Mesenchymal stem cell (in vitro differentiated cells and primary cell): ENCODE results near the gene PRKCSH.
"Not testable (repeated sequence)": the region's sequence is repeated elsewhere in the genome, so short reads cannot be mapped to it uniquely, and the experiment has no call there.

Experiments
- DNase-seq: peaks from one replicate; pipeline ENCODE4 v3.0.0-alpha.2; 2013
- H2AFZ ChIP-seq: one replicate; pipeline ENCODE4 v1.6.1; 2013; ENCODE audit warnings: low read depth, mild to moderate bottlenecking, control low read depth, inconsistent platforms, low read length, moderate library complexity
- H2AK5ac ChIP-seq: 2 replicates; pipeline ENCODE4 v1.6.1; 2013; ENCODE audit warnings: low read length, moderate library complexity, mild to moderate bottlenecking, inconsistent platforms; ENCODE audit not compliant: severe bottlenecking
- H2BK120ac ChIP-seq: one replicate; pipeline ENCODE4 v1.6.1; 2013; ENCODE audit warnings: low read depth, mild to moderate bottlenecking, inconsistent platforms, low read length, moderate library complexity
- H2BK12ac ChIP-seq, 2 experiments: one replicate each; pipeline ENCODE4 v1.6.1; 2013; ENCODE audit warnings: inconsistent platforms in 2 of 2, low read length in 2 of 2, mild to moderate bottlenecking in 2 of 2, moderate library complexity in 2 of 2, control low read depth in 1 of 2
- H2BK15ac ChIP-seq: one replicate; pipeline ENCODE4 v1.6.1; 2013; ENCODE audit warnings: mild to moderate bottlenecking, low read depth, inconsistent platforms; ENCODE audit not compliant: poor library complexity, severe bottlenecking
- H2BK5ac ChIP-seq: 2 replicates; pipeline ENCODE4 v1.6.1; 2013; ENCODE audit warnings: low read depth, mild to moderate bottlenecking, low read length, control low read depth, inconsistent platforms; ENCODE audit not compliant: poor library complexity, severe bottlenecking
- H3K14ac ChIP-seq, 2 experiments: one replicate each; pipeline ENCODE4 v1.6.1; 2013; ENCODE audit warnings: inconsistent platforms in 2 of 2, low read length in 2 of 2, control low read depth in 1 of 2, mild to moderate bottlenecking in 1 of 2, moderate library complexity in 1 of 2
- H3K18ac ChIP-seq, 2 experiments: one replicate each; pipeline ENCODE4 v1.6.1; 2013; ENCODE audit warnings: inconsistent platforms in 2 of 2, low read length in 2 of 2, control low read depth in 1 of 2, low read depth in 1 of 2, mild to moderate bottlenecking in 1 of 2
- H3K23ac ChIP-seq, 2 experiments: one replicate each; pipeline ENCODE4 v1.6.1; 2013; ENCODE audit warnings: inconsistent platforms in 2 of 2, low read length in 2 of 2, mild to moderate bottlenecking in 2 of 2, moderate library complexity in 2 of 2, control low read depth in 1 of 2
- H3K27ac ChIP-seq: 2 replicates; pipeline ENCODE4 v1.5.1; 2013; ENCODE audit warnings: mild to moderate bottlenecking, moderate library complexity, low read length, control low read depth, inconsistent platforms; ENCODE audit not compliant: poor library complexity, severe bottlenecking
- H3K27me3 ChIP-seq, 2 experiments: 2 replicates each; pipeline versions ENCODE4 v1.6.1 to v1.7.0; 2013; ENCODE audit warnings: low read length in 2 of 2, mild to moderate bottlenecking in 2 of 2, moderate library complexity in 2 of 2, control low read depth in 1 of 2, inconsistent platforms in 1 of 2; ENCODE audit not compliant: control insufficient read depth in 1 of 2, insufficient read depth in 1 of 2
- H3K36me3 ChIP-seq, 2 experiments: 2 replicates each; pipeline versions ENCODE4 v1.6.1 to v1.7.0; 2013; ENCODE audit warnings: low read length in 2 of 2, control low read depth in 1 of 2, inconsistent platforms in 1 of 2, low read depth in 1 of 2, mild to moderate bottlenecking in 1 of 2; ENCODE audit not compliant: insufficient read depth in 2 of 2, control insufficient read depth in 1 of 2
- H3K4ac ChIP-seq, 2 experiments: one replicate each; pipeline ENCODE4 v1.6.1; 2013; ENCODE audit warnings: inconsistent platforms in 2 of 2, low read length in 2 of 2, mild to moderate bottlenecking in 2 of 2, moderate library complexity in 2 of 2, control low read depth in 1 of 2, low read depth in 1 of 2
- H3K4me1 ChIP-seq: 2 replicates; pipeline ENCODE4 v1.6.1; 2013; ENCODE audit warnings: low read depth, low read length, control low read depth; ENCODE audit not compliant: control insufficient read depth, insufficient read depth
- H3K4me2 ChIP-seq: 2 replicates; pipeline ENCODE4 v1.6.1; 2013; ENCODE audit warnings: low read length, mild to moderate bottlenecking, inconsistent platforms; ENCODE audit not compliant: poor library complexity, severe bottlenecking
- H3K4me3 ChIP-seq, 2 experiments: 2 replicates each; pipeline versions ENCODE4 v1.5.1 to v1.7.0; 2013; ENCODE audit warnings: low read length in 2 of 2, mild to moderate bottlenecking in 2 of 2, control low read depth in 1 of 2, low read depth in 1 of 2; ENCODE audit not compliant: insufficient read depth in 1 of 2
- H3K79me1 ChIP-seq: replicated peaks from 2 replicates; pipeline ENCODE4 v1.6.1; 2013; ENCODE audit warnings: mild to moderate bottlenecking, control low read depth, low read length, inconsistent platforms; ENCODE audit not compliant: poor library complexity, severe bottlenecking
- H3K9ac ChIP-seq: 2 replicates; pipeline ENCODE4 v1.7.0; 2013; ENCODE audit warnings: mild to moderate bottlenecking, low read length, moderate library complexity
- H3K9me3 ChIP-seq: 2 replicates; pipeline ENCODE4 v1.7.0; 2013; ENCODE audit warnings: mild to moderate bottlenecking, low read length; ENCODE audit not compliant: control insufficient read depth
- H4K8ac ChIP-seq: one replicate; pipeline ENCODE4 v1.6.1; 2013; ENCODE audit warnings: inconsistent platforms, mild to moderate bottlenecking, low read length, moderate library complexity
- H4K91ac ChIP-seq: one replicate; pipeline ENCODE4 v1.6.1; 2013; ENCODE audit warnings: mild to moderate bottlenecking, low read length, inconsistent platforms
- WGBS: methylation state at CpG from one replicate; pipeline ENCODE4 v1.1.7; 2013; ENCODE audit warnings: mixed read lengths; 5-methylcytosine and 5-hydroxymethylcytosine counted together

Gene PRKCSH

DNA sequence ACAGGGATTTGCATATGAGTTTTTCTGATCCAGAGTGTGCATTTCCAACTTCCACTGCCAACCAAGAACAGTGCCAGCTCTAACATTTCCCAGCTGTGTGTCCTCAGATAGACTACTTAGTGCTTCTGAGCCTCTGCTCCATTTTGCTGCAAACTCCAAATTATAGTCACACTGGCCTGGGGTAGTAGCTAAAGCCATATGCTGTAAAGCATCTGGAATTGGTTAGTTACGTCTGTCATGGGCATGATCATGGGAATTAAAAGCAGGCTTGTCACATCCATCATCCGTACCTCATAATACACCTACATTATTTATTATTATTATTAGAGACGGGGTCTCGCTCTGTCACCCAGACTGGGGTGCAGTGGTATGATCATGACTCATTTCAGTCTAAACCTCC lies 38.3 kb downstream of the PRKCSH start:
- H2AFZ ChIP-seq = no peak overlapping the region
- H3K23ac ChIP-seq = no peak overlapping the region
- WGBS = 86% methylated on average over 4 of the region's 4 CpGs
- no peak overlapping the region for H2BK12ac ChIP-seq
- no peak overlapping the region for H3K4ac ChIP-seq
- H4K8ac ChIP-seq = no peak overlapping the region
- no peak overlapping the region for H4K91ac ChIP-seq
- no peaks in the 10 kb centered on the region for H3K36me3 ChIP-seq
- H2AK5ac ChIP-seq = no peak overlapping the region
- no peak overlapping the region for H3K4me2 ChIP-seq
- H2BK120ac ChIP-seq = no peak overlapping the region
- no peak overlapping the region for H3K27ac ChIP-seq
- H3K9me3 ChIP-seq = no peaks in the 10 kb centered on the region
- no peak overlapping the region for H2BK5ac ChIP-seq
- H3K27me3 ChIP-seq = peaks cover 29 to 31% of the 10 kb centered on the region in 2 experiments
- H3K14ac ChIP-seq = no peak overlapping the region
- H3K18ac ChIP-seq = no peak overlapping the region
- H3K4me1 ChIP-seq = no peaks in the 10 kb centered on the region
- no peaks in the 10 kb centered on the region for H3K79me1 ChIP-seq
- no peak overlapping the region for H2BK15ac ChIP-seq
- DNase-seq = no peak
- H3K4me3 ChIP-seq = no peak overlapping the region
- H3K9ac ChIP-seq = no peak overlapping the region

DNA sequence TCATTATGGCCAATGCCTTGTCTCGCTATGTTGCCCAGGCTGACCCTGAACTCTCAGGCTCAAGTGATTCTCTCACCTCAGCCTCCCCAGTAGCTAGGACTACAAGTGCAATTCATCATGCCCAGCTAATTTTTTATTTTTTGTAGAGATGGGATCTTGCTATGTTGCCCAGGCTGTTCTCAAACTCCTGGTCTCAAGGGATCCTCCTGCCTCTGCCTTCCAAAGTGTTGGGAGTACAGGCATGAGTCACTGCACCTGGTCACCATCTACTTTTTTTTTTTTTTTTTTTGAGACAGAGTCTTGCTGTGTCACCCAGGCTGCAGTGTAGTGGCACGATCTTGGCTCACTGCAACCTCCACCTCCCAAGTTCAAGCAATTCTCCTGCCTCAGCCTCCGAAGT lies 39.9 kb downstream of the PRKCSH start:
- not testable (repeated sequence) for H3K4me2 ChIP-seq, H3K4me1 ChIP-seq, H3K23ac ChIP-seq, H3K4me3 ChIP-seq, H3K36me3 ChIP-seq, H2BK12ac ChIP-seq, H2BK5ac ChIP-seq, H3K18ac ChIP-seq, DNase-seq, H2AK5ac ChIP-seq, H4K91ac ChIP-seq, H2BK120ac ChIP-seq, H3K9me3 ChIP-seq, H3K27ac ChIP-seq, H3K4ac ChIP-seq, H2AFZ ChIP-seq, H4K8ac ChIP-seq, H3K9ac ChIP-seq, H2BK15ac ChIP-seq, H3K14ac ChIP-seq, H3K79me1 ChIP-seq
- WGBS = 92% methylated on average over 3 of the region's 3 CpGs
- peaks cover 39 to 42% of the 10 kb centered on the region in 2 experiments for H3K27me3 ChIP-seq

DNA sequence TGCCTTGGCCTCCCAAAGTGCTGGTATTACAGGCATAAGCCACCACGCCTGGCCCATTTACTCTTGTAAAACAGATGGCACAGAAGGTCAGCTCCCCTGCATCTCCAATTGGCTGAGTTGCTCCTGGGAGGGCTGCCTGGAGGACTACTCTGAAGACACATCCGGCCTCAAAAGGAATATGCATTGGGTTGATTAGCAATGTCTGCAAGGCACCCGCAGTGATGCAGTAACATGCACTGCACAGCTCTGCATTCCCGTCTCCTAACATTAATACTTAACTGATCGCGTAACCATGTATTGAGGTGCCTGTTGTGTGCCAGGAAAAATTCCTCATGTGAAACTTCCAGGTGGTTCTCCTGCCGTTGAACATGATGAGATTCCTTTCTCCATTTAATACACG lies 40.4 kb downstream of the PRKCSH start:
- Histone ChIP-seq H3K4me2 (no peak overlapping the region), H2AK5ac (no peak overlapping the region)
- WGBS = 94% methylated on average over 8 of the region's 8 CpGs

DNA sequence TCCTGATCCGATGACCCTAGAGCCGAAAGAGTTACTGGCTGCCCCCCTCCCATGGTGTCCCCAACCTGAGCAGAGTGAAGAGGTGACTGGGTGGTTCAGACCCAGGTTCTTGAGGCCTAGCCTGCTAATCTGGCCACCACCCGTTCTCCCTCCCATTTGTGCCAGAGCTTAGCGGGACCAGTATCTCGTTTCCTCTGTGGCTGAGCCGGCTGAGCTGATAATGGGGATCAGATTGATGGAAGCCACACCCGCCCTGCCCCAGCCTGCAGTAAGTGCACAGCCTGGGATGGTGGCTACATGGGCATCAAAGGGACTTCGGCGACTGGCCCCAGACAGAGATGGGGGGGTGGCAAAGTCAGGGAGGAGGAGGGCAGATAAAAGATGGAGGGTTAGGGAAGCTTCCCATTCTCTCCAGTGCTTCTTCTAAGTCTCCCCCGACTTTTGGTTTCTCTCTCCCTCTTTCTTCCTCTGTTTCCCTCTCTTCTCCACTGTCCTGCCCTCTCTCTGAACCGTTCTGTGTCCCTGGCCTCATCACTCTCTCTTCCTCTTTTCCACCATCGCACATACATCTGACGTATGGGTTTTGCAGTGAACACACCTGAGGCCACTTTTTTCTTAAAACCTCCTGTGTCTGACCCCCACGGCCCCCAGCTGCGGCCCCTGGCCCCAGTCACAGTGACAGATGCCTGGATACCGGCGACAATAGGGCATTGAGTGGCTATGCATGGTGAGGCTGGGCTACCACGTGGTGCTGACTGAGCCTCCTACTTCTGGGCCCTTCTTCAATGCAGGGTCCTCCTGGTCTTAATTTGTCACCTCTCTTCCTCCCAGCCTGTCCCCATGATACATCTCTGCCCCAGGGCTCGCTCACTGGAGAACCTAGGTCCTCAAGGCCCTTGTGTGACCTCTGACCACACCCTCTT lies 43.0 kb downstream of the PRKCSH start:
- 77% methylated on average over 17 of the region's 19 CpGs for WGBS

More for the DNA sequence above, 40.4 kb downstream of the PRKCSH start:
- no peak for DNase-seq
- Histone ChIP-seq H3K23ac (no peak overlapping the region), H3K79me1 (no peaks in the 10 kb centered on the region), H3K27ac (no peak overlapping the region), H2BK5ac (no peak overlapping the region), H3K36me3 (no peaks in the 10 kb centered on the region), H2AFZ (no peak overlapping the region), H4K8ac (no peak overlapping the region), H2BK12ac (no peak overlapping the region), H3K9ac (no peak overlapping the region), H4K91ac (no peak overlapping the region), H3K9me3 (no peaks in the 10 kb centered on the region), H2BK120ac (no peak overlapping the region), H2BK15ac (no peak overlapping the region), H3K4me1 (peaks cover 9% of the 10 kb centered on the region), H3K27me3 (peaks cover 41 to 46% of the 10 kb centered on the region in 2 experiments), H3K14ac (no peak overlapping the region), H3K4ac (no peak overlapping the region), H3K4me3 (no peak overlapping the region), H3K18ac (no peak overlapping the region)

More for the DNA sequence above, 43.0 kb downstream of the PRKCSH start:
- Histone ChIP-seq H3K9ac (no peak overlapping the region), H3K27me3 (peaks cover 55 to 58% of the 10 kb centered on the region in 2 experiments), H2AFZ (no peak overlapping the region), H3K9me3 (no peaks in the 10 kb centered on the region), H3K4me3 (no peak overlapping the region), H2BK5ac (no peak overlapping the region), H3K4ac (no peak overlapping the region), H3K18ac (no peak overlapping the region), H3K23ac (no peak overlapping the region), H3K14ac (no peak overlapping the region), H3K36me3 (peaks cover 0 to 2% of the 10 kb centered on the region in 2 experiments), H3K4me2 (no peak overlapping the region), H2AK5ac (no peak overlapping the region), H2BK12ac (no peak overlapping the region), H4K8ac (no peak overlapping the region), H2BK120ac (no peak overlapping the region), H3K79me1 (no peaks in the 10 kb centered on the region), H3K4me1 (peaks cover 21% of the 10 kb centered on the region), H2BK15ac (no peak overlapping the region), H3K27ac (no peak overlapping the region), H4K91ac (no peak overlapping the region)
- no peak for DNase-seq
